Glomerular endothelial cell (primary cell): ENCODE data around the gene HCAR3. TPM values are rescaled to one million over a fixed set of nuclear protein-coding genes. Genes with fewer than 3 reads are reported as not detected.
"Not testable (repeated sequence)": the region's sequence is repeated elsewhere in the genome, so short reads cannot be mapped to it uniquely, and the experiment has no call there.

Source experiments
- DNase-seq: peaks from one replicate; pipeline ENCODE4 v3.0.0-alpha.2; 2011; ENCODE audit warnings: low read depth, low spot score; ENCODE audit errors: extremely low read depth
- total RNA-seq: library from RNA; depleted of rRNA; stranded (reverse); fragments of >200 nt; gene quantifications from 2 replicates; pipeline ENCODE4 v1.2.3, GENCODE V29; 2015

The HCAR3 gene
- not detected in 2 replicates for total RNA-seq

DNA sequence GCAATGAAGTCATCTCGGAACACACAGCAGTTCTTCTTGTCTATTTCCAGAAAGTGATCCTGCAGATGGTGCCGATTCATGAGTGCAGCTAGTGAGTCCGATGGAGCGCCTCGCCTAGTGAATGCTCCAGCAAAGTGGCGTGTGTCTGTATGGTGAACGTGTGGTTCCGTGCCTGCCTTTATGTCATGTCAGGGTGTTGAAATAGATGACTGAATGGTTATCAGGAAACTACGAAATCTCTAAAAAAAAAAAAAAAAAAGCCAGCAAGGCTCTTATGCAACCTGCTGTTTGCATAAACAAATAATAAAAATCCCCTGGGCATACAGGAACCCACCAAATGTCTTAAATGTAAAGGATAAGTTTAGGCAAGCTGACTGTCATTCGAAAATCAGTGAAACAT is at the start of gene HCAR3:
TSS of gene HCAR3 (minus strand) at position 154 of the 400 bp plus-strand sequence. CDS start at position 80, 74 bp downstream.
- not testable (repeated sequence) for DNase-seq

DNA sequence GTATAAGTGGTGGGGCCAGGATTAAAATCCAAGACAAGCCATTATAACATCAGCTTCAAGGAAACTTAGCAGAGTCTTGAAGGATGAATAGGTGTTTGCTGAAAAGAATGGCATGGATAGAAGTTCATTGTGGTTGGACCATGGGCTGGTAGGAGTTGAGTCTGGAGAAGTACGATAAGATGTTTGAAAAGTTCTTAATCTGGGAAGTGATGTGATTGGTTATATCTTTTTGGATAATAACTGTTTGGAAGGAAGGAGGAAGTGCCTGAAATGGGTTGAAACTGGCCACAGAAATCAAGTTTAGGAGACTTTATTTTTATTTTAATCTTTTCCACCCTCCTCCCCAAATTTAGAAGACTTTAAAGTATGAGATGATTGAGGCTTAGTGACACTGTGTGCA is 41.0 kb upstream of the HCAR3 start:
- no peak for DNase-seq

DNA sequence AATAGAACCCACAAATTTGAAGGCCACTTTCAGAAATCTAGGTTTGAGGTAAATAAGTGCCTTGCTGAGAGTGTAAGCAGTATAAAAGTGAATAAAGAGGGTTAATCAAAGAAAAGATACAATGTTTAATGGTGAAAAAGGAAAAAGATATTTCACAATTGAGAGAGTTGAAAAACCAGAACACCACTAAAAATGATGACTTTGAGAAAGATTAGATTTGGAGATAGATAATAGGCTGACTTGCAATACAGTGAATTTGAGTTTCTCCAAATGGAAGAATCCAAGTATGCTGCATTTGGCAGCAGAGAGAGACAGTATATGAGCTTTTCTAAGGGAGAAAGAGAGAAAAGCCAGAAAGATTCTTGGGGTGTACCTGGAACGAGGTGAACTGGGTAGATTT is 38.2 kb upstream of the HCAR3 start:
- DNase-seq, result no peak

DNA sequence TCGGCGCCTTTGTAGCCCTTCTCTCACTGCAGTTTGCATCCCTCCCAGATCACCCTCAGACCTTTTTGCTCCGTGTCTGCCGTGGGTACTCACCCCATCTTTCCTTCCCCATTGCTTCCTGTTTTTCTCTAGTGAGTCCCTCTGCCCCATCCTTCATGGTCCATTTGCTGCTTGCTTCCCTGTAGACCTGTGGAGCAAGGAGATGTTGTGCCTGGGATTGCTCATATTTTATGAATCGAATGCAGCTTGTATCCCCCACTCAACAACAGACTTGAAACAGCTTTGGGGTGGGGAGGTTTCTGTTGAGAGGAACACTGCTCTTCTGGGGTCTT is 36.7 kb upstream of the HCAR3 start:
- DNase-seq, result no peak

DNA sequence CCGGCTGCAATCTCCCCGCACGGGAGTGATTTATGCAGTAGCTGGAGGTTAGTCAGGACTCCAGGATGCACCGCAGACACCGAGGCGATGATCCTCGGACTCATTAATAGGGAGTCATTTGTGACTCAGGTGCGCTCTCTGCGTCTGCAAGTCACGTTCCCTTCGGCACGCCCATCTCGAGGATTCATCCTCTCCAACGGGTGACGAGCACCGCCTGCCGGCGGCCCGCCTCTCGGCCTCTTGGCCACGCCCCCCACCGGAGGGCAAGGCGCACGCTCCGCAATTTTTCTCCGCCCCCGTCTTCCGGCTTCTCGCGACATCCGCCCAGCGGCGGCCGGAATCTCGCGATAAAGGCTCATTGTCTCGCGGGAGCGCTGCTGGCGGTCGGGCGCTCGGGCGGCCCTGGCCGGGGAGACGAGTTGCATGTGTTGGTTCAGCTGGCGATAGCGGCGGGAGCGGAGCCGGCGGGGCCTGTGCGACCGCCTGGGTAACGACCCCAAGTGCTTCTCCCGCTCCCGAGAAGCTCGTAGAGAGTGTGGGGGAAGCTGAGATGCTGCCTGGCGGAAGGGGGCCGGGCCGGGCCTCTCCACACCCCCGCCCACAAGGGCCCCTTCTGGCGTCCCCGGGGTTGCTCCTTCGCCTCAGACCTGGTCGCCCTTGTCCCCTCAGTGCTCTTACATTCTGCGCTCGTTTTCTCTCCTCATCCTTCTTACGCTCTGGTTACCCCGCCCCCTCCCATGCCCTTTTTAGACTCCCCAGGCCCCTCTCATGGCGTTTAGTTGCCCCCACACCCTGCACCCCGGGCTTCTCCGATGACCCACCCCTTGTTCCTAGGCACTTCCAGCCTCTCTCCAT is 36.1 kb upstream of the HCAR3 start, which contains the start of gene DENR:
TSS of gene DENR (plus strand) at position 361 of the 855 bp plus-strand sequence. CDS start 878 bp downstream, outside the sequence.
- peak; percentile 76 for DNase-seq

DNA sequence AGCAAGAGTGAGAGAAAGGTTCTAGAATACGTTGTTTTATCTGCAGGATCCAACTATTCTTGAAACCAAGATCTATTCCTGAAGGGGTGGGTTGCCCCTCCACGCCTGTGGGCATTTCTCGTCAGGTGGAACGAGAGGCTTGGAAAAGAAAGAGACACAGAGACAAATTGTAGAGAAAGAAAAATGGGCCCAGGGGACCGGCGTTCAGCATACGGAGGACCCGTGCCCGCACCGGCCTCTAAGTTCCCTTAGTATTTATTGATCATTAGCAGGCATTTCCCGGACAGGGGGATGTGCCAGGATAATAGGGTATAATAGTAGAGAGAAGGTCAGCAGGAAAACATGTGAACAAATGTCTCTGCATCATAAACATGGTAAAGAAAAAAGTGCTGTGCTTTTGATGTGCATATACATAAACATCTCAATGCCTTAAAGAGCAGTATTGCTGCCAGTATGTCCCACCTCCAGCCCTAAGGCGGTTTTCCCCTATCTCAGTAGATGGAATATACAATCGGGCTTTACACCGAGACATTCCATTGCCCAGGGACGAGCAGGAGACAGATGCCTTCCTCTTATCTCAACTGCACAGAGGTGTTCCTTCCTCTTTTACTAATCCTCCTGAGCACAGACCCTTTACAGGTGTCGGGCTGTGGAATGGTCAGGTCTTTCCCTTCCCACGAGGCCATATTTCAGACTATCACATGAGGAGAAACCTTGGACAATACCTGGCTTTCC is 34.3 kb upstream of the HCAR3 start:
- not testable (repeated sequence) for DNase-seq

DNA sequence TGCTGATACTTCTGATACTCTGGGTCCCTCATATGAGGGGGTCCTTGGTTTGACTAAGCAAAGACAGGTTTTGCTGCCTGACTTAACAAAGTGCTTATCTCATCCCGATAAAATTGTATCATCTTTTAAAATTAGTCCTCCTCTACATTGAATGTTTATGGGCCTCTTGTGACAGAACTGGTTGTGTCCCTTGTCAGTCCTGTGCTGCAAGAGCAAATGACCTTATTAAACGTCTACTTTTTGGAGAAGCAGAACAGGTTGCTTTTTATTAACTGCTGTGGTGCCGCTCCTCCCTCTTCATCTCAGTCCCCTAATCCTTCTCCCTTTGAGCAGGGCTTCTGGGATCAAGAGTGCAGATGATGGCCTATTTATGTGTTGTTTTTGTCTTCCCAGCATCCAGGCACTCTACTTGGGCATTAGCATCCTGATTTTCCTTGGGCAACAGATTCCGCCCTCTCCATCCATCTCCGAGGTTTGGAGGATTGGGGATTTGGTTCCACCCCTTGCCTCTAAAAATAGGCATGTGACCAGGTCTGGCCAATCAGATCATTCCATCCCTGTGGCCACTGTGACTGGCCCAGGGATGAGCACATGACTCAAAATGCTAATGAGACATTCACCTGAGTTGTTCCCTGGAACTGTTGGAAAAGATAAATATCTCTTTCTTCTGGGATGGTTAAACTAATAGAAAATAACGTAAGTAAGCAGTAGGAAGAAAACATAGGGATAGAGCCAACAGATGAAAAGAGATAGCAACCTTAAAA is 33.1 kb upstream of the HCAR3 start:
- no peak for DNase-seq

DNA sequence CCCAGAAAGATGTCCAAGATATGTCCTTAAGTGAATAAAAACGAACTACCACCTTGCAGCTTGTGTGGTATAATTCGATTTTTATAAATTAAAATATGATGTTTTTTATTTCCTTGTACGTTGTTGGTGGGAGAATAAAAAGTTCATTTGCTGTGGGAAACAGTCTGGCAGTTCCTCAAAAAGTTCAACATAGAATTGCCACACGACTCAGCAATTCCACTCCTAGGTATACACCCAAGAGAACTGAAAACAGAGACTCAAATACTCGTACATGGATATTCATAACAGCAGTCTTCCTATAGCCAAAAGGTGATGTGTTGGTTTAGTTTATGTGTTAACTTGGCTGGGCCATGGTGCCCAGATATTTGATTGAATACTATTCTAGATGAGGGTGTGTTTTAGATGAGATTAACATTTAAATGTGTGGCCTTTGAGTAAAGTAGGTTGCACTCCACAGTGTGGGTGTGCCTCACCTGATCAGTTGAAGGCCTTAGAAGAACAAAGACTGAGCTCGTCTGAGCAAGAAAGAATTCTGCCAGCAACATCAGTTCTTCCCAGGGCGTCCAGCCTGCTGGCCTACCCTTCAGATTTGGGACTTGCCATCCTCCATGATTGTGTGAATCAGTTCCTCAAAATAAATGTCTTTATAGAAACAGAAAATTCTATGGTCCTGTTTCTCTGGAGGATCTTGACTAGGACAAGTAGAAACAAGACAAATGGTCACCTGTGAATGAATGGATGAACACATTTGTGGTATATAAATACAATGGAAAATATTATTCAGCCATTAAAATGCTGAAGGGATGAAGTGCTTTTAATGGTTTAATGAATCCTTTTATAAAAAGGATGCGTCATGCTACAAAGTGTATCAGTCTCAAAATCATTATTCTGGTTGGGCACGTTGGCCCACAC is 30.9 kb upstream of the HCAR3 start:
- DNase-seq, result no peak

DNA sequence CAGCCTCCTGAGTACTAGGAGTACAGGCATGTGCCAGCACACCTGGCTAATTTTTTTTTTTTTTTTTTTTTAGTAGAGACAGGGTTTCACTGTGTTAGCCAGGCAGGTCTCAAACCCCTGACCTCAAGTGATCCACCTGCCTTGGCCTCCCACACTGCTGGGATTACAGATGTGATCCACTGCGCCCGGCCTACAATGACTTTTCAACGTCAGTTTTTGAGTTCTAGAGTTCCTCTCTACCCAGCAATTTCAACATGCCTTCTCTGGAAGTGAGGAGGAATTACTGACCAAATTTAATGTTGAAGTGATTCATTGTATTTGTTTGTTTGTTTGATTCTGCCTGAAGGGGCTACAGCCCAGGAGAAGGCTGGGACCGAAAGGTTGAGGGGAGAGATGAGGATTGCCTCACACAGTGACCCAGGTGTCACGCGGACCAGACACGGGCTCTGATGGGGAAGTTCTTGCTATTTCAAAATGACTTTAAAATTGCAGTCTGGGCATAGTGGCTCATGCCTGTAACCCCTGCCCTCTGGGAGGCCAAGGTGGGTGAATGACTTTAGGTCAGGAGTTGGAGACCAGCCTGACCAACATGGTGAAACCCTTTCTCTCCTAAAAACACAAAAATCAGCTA is 27.4 kb upstream of the HCAR3 start:
- no peak for DNase-seq

DNA sequence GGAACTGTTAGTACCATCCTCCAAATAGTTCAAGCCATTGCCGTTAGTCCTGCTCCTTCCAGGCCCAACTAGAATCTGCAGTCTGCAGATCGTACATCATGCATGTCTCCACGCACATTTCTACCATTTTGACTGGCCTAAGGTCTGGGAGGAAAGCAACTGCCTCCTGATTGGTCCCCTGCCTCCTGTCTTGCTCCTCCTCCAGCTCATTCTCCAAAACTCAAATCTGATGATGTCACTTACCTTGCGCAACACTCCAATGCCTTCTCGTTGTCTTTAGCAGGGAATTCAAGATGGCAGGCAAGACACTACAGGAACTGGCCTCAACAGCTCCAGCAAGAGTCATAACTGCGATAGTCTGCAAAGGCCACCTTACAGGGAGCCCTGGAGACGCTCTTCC is 23.7 kb upstream of the HCAR3 start:
- DNase-seq, result no peak

DNA sequence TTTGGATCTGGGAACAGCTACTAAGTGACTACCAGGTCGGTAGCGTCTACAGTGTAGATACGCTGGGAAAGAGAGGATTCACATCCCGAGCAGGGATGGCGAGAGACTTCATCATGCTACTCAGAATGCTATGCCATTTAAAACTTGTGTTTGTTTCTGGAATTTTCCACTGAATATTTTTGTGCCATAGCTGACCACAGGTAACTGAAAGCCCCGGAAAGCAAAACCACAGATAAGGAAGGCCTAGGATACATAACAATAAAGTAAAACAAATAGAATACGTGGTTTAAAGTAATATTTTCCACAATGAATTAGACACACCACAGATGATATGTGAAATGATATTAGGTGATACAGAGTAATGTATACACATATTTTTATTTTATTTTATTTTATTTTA is 22.0 kb upstream of the HCAR3 start:
- no peak for DNase-seq

DNA sequence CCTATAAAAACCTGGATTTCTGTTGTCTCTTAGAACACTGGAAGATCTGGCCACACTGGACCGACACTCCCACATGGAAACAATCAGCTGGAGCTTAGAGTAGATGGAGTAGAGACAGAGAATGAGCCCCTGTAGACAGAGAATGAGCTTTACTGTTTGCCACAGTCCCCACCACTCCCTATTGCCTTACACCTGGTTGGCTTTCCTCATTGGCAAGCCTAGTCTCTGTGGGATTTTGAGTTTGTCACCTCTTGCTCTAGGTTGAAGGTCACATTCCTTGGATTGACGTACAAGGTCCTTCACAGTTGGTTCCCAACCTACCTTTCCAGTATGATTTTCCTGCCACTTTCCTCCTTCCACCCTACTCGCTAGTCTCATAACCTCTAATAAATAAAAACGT is 16.0 kb upstream of the HCAR3 start:
- DNase-seq, result no peak

DNA sequence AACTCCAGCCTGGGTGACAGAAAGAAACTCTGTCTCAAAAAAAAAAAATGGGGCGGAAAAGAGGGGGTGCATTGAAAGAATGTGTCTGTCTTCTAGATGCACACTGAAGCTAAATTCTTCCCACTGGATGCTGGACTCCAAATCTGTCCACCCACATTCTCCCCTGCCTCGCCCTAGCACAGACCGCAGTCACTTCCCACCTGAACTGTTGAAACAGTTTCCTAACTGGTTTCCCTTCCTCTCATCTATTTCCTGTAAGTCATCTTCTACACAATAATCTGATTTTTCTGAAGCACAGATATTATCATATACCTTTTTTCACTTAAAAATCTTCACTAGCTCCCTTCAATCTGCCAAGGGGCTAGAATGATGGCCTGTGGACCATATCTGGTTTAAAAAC is 15.6 kb upstream of the HCAR3 start:
- DNase-seq, result no peak

DNA sequence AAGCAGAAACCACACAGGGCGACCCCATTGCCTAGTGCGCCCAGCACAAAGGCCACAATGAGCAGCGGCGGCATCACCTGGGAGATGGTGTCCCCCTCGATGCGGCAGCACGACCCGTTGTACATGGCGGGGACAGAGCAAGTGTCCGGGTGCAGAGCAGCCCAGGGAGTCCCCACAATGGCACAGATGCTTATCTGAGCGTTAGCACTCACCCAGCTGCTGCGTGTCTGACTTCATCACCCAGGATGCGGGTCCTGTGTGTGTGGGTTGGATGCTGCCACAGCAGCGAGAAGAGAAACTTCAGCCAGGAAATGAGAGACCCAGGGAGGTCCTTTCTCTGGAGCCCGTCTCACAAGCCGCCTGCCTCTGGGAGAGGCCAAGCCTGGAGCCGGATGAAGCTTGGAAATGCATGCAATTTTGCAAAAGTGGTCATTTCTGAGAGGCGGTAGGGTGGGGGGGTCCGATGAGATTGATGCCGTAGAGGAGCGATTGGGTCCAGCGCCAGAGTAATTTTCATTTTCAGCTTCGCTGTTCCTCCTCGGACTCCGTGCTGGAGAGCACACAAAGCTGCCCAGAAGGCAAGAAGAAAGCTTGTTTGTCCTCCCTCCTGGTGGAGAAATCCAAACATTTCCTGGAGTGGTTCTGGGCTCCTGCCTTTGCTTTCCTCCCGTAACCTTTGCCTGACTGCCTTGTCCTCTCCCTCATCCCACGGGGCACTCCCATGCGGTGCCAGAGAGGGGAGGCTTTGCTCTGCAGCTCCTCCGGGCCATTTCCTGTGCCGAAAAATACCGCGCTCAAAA is 13.8 kb upstream of the HCAR3 start, which contains the start of gene HCAR1:
TSS of gene HCAR1 (minus strand) at position 630 of the 800 bp plus-strand sequence. CDS start at position 125, 505 bp downstream.
- no peak for DNase-seq

DNA sequence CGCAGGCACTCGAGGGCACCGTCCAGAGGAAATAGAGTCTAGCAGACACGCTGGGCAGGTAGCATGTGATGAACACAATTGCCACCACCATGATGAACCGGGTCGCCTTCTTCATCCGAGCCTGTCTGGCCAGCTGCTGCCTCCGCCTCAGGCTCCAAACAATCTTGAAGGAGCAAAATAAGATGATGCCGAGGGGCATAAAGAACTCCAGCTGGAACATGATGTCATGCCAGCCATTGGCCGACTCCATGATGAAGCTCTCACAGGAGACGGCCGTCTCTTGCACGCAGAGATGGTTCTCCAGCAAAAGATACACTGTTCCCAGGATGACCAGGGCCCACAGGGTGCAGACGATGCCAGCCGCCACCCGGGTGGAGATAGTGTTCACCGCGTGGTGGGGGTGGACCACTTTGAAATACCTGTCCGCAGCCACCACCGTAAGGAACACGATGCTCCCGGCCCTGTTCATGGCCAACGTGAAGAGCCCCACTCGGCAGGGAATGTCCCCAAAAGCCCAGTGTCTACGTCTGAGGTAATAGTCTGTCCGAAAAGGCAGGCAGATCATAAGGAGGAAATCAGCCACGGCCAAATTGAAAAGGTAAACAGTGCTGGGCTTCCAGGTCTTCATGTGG is 13.1 kb upstream of the HCAR3 start:
- no peak for DNase-seq

DNA sequence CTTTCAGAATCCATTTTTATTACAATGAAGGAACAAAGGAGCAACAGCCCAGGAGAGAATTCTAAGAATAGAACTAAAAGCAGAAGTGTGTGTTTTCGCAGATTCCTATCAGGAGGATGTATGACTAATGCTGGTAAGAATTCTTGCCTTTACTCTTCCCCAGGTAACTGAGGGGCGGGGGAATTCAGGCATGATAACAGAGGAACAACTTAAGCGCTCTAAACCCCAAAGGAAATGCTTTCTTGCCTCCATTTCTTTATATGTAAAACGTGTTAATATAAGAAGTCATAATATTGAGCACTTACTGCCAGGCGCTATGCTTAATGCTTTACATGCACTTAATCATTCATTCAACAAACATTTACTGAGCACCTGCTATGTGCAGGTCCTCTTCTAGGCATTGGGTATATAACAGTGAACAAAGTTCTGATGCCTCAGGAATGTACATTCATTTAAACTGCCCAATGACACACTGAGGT is 9.5 kb upstream of the HCAR3 start:
- DNase-seq, result peak; percentile 44

DNA sequence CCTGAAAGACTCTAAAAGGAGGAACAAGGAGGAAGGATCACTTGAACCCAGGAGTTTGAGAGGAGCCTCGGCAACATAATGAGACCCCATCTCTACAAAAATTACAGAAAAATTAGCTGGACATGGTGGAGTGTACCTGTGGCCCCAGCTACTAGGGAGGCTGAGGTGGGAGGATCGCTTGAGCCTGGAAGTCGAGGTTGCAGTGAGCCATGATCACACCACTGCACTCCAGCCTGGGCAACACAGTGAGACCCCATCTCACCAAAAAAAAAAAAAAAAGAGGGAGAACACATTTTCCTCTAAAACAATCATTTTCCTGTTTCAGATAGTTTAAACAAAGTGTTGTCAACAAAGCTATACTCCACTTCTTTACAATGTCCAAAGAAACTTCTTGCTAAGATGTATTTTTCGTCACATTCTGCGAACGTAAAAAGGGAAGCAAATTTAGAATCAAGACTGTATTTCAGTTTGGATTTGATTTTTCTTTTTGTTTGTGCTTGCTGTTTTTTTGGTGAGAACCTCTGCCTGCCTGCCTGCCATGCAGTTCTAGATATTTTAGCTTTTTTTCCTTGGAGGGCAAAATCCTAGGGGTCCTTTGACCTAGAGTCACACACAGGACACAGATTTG is 9.0 kb upstream of the HCAR3 start:
- DNase-seq, result no peak
